HCT116 (cell line): ENCODE measurements around the gene SAMD4A. TPM values are rescaled to one million over a fixed set of nuclear protein-coding genes. Genes with fewer than 3 reads are reported as not detected.

ENCODE experiments used
- ATAC-seq: fragments of 200-7000 bp; cut with Tn5 transposase; 2 replicates; pipeline ENCODE4 v1.9.1; 2020; ENCODE audit warnings: mild to moderate bottlenecking, moderate library complexity
- BruUV-seq: library from RNA; stranded (reverse); fragments of 400-500 nt; replicated peaks from 2 replicates; lab custom pipeline; 2021; lab: Mats Ljungman, UMichigan
- CTCF ChIA-PET: fragments of 300-600 bp; sonication (Branson Sonifier 250); formaldehyde crosslinking; loops from one replicate; lab custom pipeline; 2021; ENCODE audit warnings: antibody characterized with exemption; lab: Charles Lee
- POLR2A ChIA-PET: fragments of 300-600, 350-600 bp; sonication (Branson Sonifier 250); formaldehyde crosslinking; loops from one replicate; lab custom pipeline; 2021; ENCODE audit warnings: antibody characterized with exemption; lab: Charles Lee
- RAD21 ChIA-PET, 2 experiments: fragments of 300-600 bp; sonication (Branson Sonifier 250); formaldehyde crosslinking; loops; one replicate each; lab custom pipeline; 2023; ENCODE audit warnings: low total read pairs in 2 of 2; ENCODE audit not compliant: uncharacterized antibody in 2 of 2, unreplicated experiment in 2 of 2, low non-redundant PET in 1 of 2; lab: Charles Lee
- DNase-seq: peaks from one replicate; pipeline ENCODE4 v3.0.0-alpha.2; 2010; ENCODE audit warnings: low read depth, low spot score
- H2AFZ ChIP-seq: fragments of 200-600 bp; shearing (Covaris generic), sonication (generic); 2 replicates; pipeline ENCODE4 v1.6.1; 2017; ENCODE audit warnings: low read depth, mixed run types, mixed read lengths, antibody characterized with exemption, low read length; ENCODE audit not compliant: poor library complexity, severe bottlenecking
- H3K27ac ChIP-seq: 2 replicates; pipeline ENCODE4 v1.5.1; 2012; ENCODE audit warnings: low read depth, low read length
- H3K27me3 ChIP-seq: fragments of 200-600 bp; sonication (generic); 2 replicates; pipeline ENCODE4 v1.6.1; 2016; ENCODE audit warnings: mixed run types, low read length, mixed read lengths; ENCODE audit not compliant: insufficient read depth
- H3K36me3 ChIP-seq, 2 experiments: fragments of 200-500 bp in 1 of 2; fragments of 200-600 bp in 1 of 2; sonication (Bioruptor generic) in 1 of 2; sonication (generic) in 1 of 2; 2 replicates each; pipeline versions ENCODE4 v1.5.1 to v1.6.1; 2014 to 2016; ENCODE audit warnings: low read length in 2 of 2, inconsistent platforms in 1 of 2, mixed read lengths in 1 of 2, mixed run types in 1 of 2; ENCODE audit not compliant: insufficient read depth in 2 of 2, control insufficient read depth in 1 of 2
- H3K4me1 ChIP-seq, 2 experiments: fragments of 200-600 bp in 1 of 2; sonication (generic) in 1 of 2; 2 replicates each; pipeline versions ENCODE4 v1.5.1 to v1.6.1; 2012 to 2017; ENCODE audit warnings: low read length in 2 of 2, inconsistent platforms in 1 of 2, mild to moderate bottlenecking in 1 of 2, mixed read lengths in 1 of 2, mixed run types in 1 of 2, moderate library complexity in 1 of 2; ENCODE audit not compliant: insufficient read depth in 2 of 2, control insufficient read depth in 1 of 2
- H3K4me2 ChIP-seq: fragments of 200-600 bp; sonication (generic); 2 replicates; pipeline ENCODE4 v1.6.1; 2017; ENCODE audit warnings: mixed run types, low read length, mixed read lengths
- H3K4me3 ChIP-seq, 2 experiments: fragments of 200-600 bp in 1 of 2; sonication (generic) in 1 of 2; replicated peaks in 1 of 2; 2 replicates each; pipeline ENCODE4 v1.5.1; 2011 to 2016; ENCODE audit warnings: low read length in 2 of 2, control low read depth in 1 of 2, low read depth in 1 of 2, mild to moderate bottlenecking in 1 of 2, mixed read lengths in 1 of 2, mixed run types in 1 of 2
- H3K79me2 ChIP-seq: fragments of 200-600 bp; sonication (generic); 2 replicates; pipeline ENCODE4 v1.6.1; 2017; ENCODE audit warnings: mild to moderate bottlenecking, mixed run types, low read length, moderate library complexity, mixed read lengths; ENCODE audit not compliant: insufficient read depth
- H3K9ac ChIP-seq: fragments of 200-600 bp; sonication (generic); 2 replicates; pipeline ENCODE4 v1.6.1; 2016; ENCODE audit warnings: low read length, mixed read lengths
- H3K9me2 ChIP-seq: fragments of 200-600 bp; sonication (generic), shearing (Covaris generic); 2 replicates; pipeline ENCODE4 v1.6.1; 2017; ENCODE audit warnings: mixed run types, mild to moderate bottlenecking, moderate library complexity; ENCODE audit not compliant: insufficient read depth
- H3K9me3 ChIP-seq, 2 experiments: fragments of 200-500 bp in 1 of 2; fragments of 200-600 bp in 1 of 2; sonication (Bioruptor generic) in 1 of 2; sonication (generic) in 1 of 2; 2 replicates each; pipeline ENCODE4 v1.6.1; 2014 to 2017; ENCODE audit warnings: low read length in 2 of 2, mixed read lengths in 2 of 2, inconsistent platforms in 1 of 2, low read depth in 1 of 2, mild to moderate bottlenecking in 1 of 2, mixed run types in 1 of 2, moderate library complexity in 1 of 2; ENCODE audit not compliant: control insufficient read depth in 1 of 2, insufficient read depth in 1 of 2
- H4K20me1 ChIP-seq: fragments of 200-600 bp; sonication (generic), shearing (Covaris generic); 2 replicates; pipeline ENCODE4 v1.6.1; 2017; ENCODE audit warnings: mixed run types, mild to moderate bottlenecking, moderate library complexity; ENCODE audit not compliant: insufficient read depth
- ATF3 ChIP-seq: IDR thresholded peaks from 2 replicates; pipeline ENCODE4 v1.6.1; 2012
- CBX3 ChIP-seq: IDR thresholded peaks from 2 replicates; pipeline ENCODE4 v1.6.1; 2012; ENCODE audit warnings: low read depth
- CEBPB ChIP-seq: IDR thresholded peaks from 2 replicates; pipeline ENCODE4 v1.6.1; 2012; ENCODE audit warnings: low read depth
- CTCF ChIP-seq, 3 experiments: fragments of 200-600 bp in 1 of 3; sonication (generic) in 1 of 3; IDR thresholded peaks in 2 of 3; conservative IDR thresholded peaks in 1 of 3; 2 replicates each; pipeline ENCODE4 v1.5.1; 2012 to 2017; ENCODE audit warnings: low read depth in 2 of 3, low read length in 2 of 3, antibody characterized with exemption in 1 of 3, borderline replicate concordance in 1 of 3, control low read depth in 1 of 3, mild to moderate bottlenecking in 1 of 3, mixed read lengths in 1 of 3, mixed run types in 1 of 3, moderate library complexity in 1 of 3; ENCODE audit not compliant: insufficient read depth in 1 of 3
- EGR1 ChIP-seq: IDR thresholded peaks from 2 replicates; pipeline ENCODE4 v1.6.1; 2012; ENCODE audit warnings: low read depth
- EZH2 ChIP-seq: fragments of 200-600 bp; sonication (generic); IDR thresholded peaks from 2 replicates; pipeline ENCODE4 v1.6.1; 2017; ENCODE audit warnings: antibody characterized with exemption, mixed run types
- EZH2phosphoT487 ChIP-seq: fragments of 200-600 bp; IDR thresholded peaks from 2 replicates; pipeline ENCODE4 v1.6.1; 2018; ENCODE audit warnings: antibody characterized with exemption, borderline replicate concordance
- JUND ChIP-seq: IDR thresholded peaks from 2 replicates; pipeline ENCODE4 v1.6.1; 2012
- POLR2AphosphoS5 ChIP-seq: IDR thresholded peaks from 2 replicates; pipeline ENCODE4 v1.6.1; 2011; ENCODE audit warnings: mild to moderate bottlenecking, low read depth, low read length, moderate library complexity
- RAD21 ChIP-seq: IDR thresholded peaks from 2 replicates; pipeline ENCODE4 v1.6.1; 2012; ENCODE audit warnings: low read depth, mild to moderate bottlenecking
- SIN3A ChIP-seq: IDR thresholded peaks from 2 replicates; pipeline ENCODE4 v1.6.1; 2012; ENCODE audit warnings: low read depth
- TCF7L2 ChIP-seq: IDR thresholded peaks from 2 replicates; pipeline ENCODE4 v1.7.0; 2011; ENCODE audit warnings: borderline replicate concordance, inconsistent platforms; ENCODE audit not compliant: insufficient read depth, insufficient read length; ENCODE audit errors: extremely low read depth
- YY1 ChIP-seq: IDR thresholded peaks from 2 replicates; pipeline ENCODE4 v1.6.1; 2011; ENCODE audit warnings: low read length, low read depth, moderate library complexity, mild to moderate bottlenecking; ENCODE audit not compliant: insufficient replicate concordance; ENCODE audit errors: extremely low read depth
- ZFX ChIP-seq: fragments of 450-650 bp; IDR thresholded peaks from 2 replicates; pipeline ENCODE4 v1.6.1; 2017
- ZNF274 ChIP-seq: fragments of 200-500 bp; sonication (Bioruptor generic); IDR thresholded peaks from 2 replicates; pipeline ENCODE4 v1.6.1; 2014; ENCODE audit warnings: mild to moderate bottlenecking, low read depth, low read length, inconsistent platforms
- intact Hi-C: fragments of 100-400 bp; cut with micrococcal nuclease; formaldehyde crosslinking; loops from 2 replicates; pipeline ENCODE4 v1.10.0; 2022
- total RNA-seq: library from RNA; stranded (reverse); gene quantifications from one replicate; pipeline ENCODE4 v1.2.1, GENCODE V29; 2021; ENCODE audit not compliant: unreplicated experiment
- TF ChIP-seq, protein P1 (sequence below): IDR thresholded peaks from 2 replicates; pipeline ENCODE4 v1.6.1; 2012

The SAMD4A gene
- total RNA-seq, 1 experiment from 2014 or later, result 9.0 TPM

DNA sequence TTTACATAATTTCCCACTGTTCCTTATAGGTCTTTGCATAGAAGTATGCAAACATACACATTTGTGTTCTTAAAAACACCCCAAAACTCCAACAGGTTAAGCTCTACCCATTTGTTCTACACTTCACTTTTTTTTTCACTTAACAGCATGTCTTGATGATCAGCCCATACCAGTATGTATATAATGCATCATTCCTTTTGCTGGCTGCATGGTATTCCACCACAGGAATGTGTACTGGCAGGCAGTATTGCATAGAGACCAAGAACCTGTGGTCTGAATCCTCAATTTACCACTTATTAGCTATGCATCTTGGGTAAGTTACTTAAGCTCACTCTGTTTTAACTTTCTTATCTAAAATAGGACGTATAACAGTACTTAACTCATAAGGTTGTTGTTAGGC, 65.5 kb downstream of the SAMD4A start:
- intact Hi-C loops, result no loop called here
- Histone ChIP-seq H3K4me3 (no peak overlapping the region), H3K27ac (no peak overlapping the region), H2AFZ (no peak overlapping the region), H3K9me3 (no peaks in the 10 kb centered on the region), H3K4me2 (no peak overlapping the region), H3K4me1 (no peaks in the 10 kb centered on the region), H3K9ac (no peak overlapping the region), H3K9me2 (no peaks in the 10 kb centered on the region), H3K27me3 (no peaks in the 10 kb centered on the region), H3K79me2 (no peaks in the 10 kb centered on the region), H4K20me1 (no peaks in the 10 kb centered on the region), H3K36me3 (no peaks in the 10 kb centered on the region)
- ChIA-PET RAD21 (no interaction called here), POLR2A (no interaction called here), CTCF (no interaction called here)
- BruUV-seq, result no TSS peak
- no peak for TF ChIP-seq CTCF (IDR thresholded peaks at IDR 0.05 in 2 of 3, conservative IDR thresholded peaks at IDR 0.05 in 1 of 3; ENCODE audit: borderline replicate concordance in 1 of 3, insufficient read depth in 1 of 3, low read depth in 2 of 3, low read length in 2 of 3)
- no peak for TF ChIP-seq CEBPB
- no peak for TF ChIP-seq SIN3A
- TF ChIP-seq JUND, result no peak
- TF ChIP-seq EZH2, result no peak
- no peak for TF ChIP-seq YY1
- TF ChIP-seq ZNF274, result no peak
- TF ChIP-seq ZFX, result no peak
- no peak for TF ChIP-seq EZH2phosphoT487
- no peak for TF ChIP-seq CBX3
- TF ChIP-seq, protein P1, sequence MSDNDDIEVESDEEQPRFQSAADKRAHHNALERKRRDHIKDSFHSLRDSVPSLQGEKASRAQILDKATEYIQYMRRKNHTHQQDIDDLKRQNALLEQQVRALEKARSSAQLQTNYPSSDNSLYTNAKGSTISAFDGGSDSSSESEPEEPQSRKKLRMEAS, result no peak
- no peak for TF ChIP-seq RAD21
- TF ChIP-seq POLR2AphosphoS5, result no peak
- no peak for TF ChIP-seq TCF7L2
- TF ChIP-seq EGR1, result no peak
- no peak for TF ChIP-seq ATF3
- DNase-seq (no peak), ATAC-seq (no peak)
